T-cell (primary cell): ENCODE data around the gene NOVA1. TPM values are rescaled to one million over a fixed set of nuclear protein-coding genes. Genes with fewer than 3 reads are reported as not detected.

Experiments
- ATAC-seq, 4 experiments: fragments of 200-7000 bp in 3 of 4; fragments of 150-1000 bp in 1 of 4; cut with Tn5 transposase; replicated peaks in 1 of 4; 1 replicate in 3 of 4; 2 replicates in 1 of 4; pipeline ENCODE4 v1.10.0; 2021; ENCODE audit warnings: moderate library complexity in 3 of 4, mild to moderate bottlenecking in 2 of 4, moderate number of reproducible peaks in 1 of 4
- CTCF ChIA-PET, 2 donors: fragments of 300-600 bp; sonication (Branson Sonifier 250); formaldehyde crosslinking; loops; one replicate each; lab custom pipeline; 2022; ENCODE audit warnings: antibody characterized with exemption in 2 of 2; lab: Charles Lee
- POLR2A ChIA-PET, 2 donors: fragments of 300-600 bp; sonication (Branson Sonifier 250); formaldehyde crosslinking; loops; one replicate each; lab custom pipeline; 2022; ENCODE audit warnings: antibody characterized with exemption in 2 of 2; lab: Charles Lee
- DNase-seq, 35 experiments: peaks; one replicate each; pipeline versions ENCODE4 v3.0.0 to v3.0.0-alpha.2; 2013 to 2023
- H3K27ac ChIP-seq: one replicate; pipeline ENCODE4 v1.5.1; 2013; ENCODE audit warnings: low read length
- H3K27me3 ChIP-seq, 2 experiments: replicated peaks in 1 of 2; 1 replicate in 1 of 2; 2 replicates in 1 of 2; pipeline versions ENCODE4 v1.6.1 to v1.7.0; 2013; ENCODE audit warnings: low read length in 1 of 2, mixed read lengths in 1 of 2; ENCODE audit not compliant: control insufficient read depth in 2 of 2, insufficient read depth in 2 of 2; ENCODE audit errors: extremely low read depth in 1 of 2
- H3K36me3 ChIP-seq, 2 donors: 1 replicate in 1 of 2; 2 replicates in 1 of 2; pipeline versions ENCODE4 v1.6.1 to v1.7.0; 2013; ENCODE audit warnings: low read length in 1 of 2; ENCODE audit not compliant: control insufficient read depth in 2 of 2, insufficient read depth in 1 of 2; ENCODE audit errors: extremely low read depth in 1 of 2
- H3K4me1 ChIP-seq, 2 experiments: 1 replicate in 1 of 2; 2 replicates in 1 of 2; pipeline versions ENCODE4 v1.6.1 to v1.7.0; 2013; ENCODE audit warnings: low read length in 2 of 2, mixed read lengths in 1 of 2; ENCODE audit not compliant: insufficient read depth in 2 of 2, control insufficient read depth in 1 of 2; ENCODE audit errors: extremely low read depth in 1 of 2
- H3K4me3 ChIP-seq, 2 donors: 1 replicate in 1 of 2; 2 replicates in 1 of 2; pipeline versions ENCODE4 v1.5.1 to v1.7.0; 2013; ENCODE audit warnings: mild to moderate bottlenecking in 2 of 2, low read length in 1 of 2, moderate library complexity in 1 of 2; ENCODE audit not compliant: control insufficient read depth in 1 of 2; ENCODE audit errors: extremely low read depth in 1 of 2
- H3K9me3 ChIP-seq: 2 replicates; pipeline ENCODE4 v1.7.0; 2013
- H3K27ac Mint-ChIP-seq, 2 donors: one replicate each; pipeline ENCODE4 v1.8.0; 2020 to 2021; ENCODE audit warnings: mild to moderate bottlenecking in 2 of 2, mixed read lengths in 2 of 2
- H3K27me3 Mint-ChIP-seq, 2 donors: one replicate each; pipeline ENCODE4 v1.8.0; 2021 to 2022; ENCODE audit warnings: mixed read lengths in 2 of 2
- H3K36me3 Mint-ChIP-seq: one replicate; pipeline ENCODE4 v1.8.0; 2021; ENCODE audit warnings: mixed read lengths
- H3K4me1 Mint-ChIP-seq, 3 donors: one replicate each; pipeline ENCODE4 v1.8.0; 2020 to 2022; ENCODE audit warnings: mixed read lengths in 3 of 3, mild to moderate bottlenecking in 1 of 3
- H3K4me3 Mint-ChIP-seq, 3 donors: one replicate each; pipeline ENCODE4 v1.8.0; 2020 to 2022; ENCODE audit warnings: mild to moderate bottlenecking in 3 of 3, mixed read lengths in 3 of 3, moderate library complexity in 3 of 3
- H3K9me3 Mint-ChIP-seq, 3 donors: one replicate each; pipeline ENCODE4 v1.8.0; 2020 to 2022; ENCODE audit warnings: mixed read lengths in 3 of 3
- WGBS: methylation state at CpG from one replicate; pipeline ENCODE4 v1.1.5; 2013; ENCODE audit warnings: missing lambda C conversion rate; ENCODE audit not compliant: insufficient coverage; 5-methylcytosine and 5-hydroxymethylcytosine counted together
- total RNA-seq, 35 experiments: library from RNA in 6 of 35; stranded (reverse) in 6 of 35; fragments of 120-200 nt in 1 of 35; gene quantifications; one replicate each; pipeline versions ENCODE4 v1.2.1 to v1.2.4 and lab custom pipeline; 2013 to 2026

NOVA1 gene
- total RNA-seq, 5 donors from 2014 or later (not counting 1 experiment from before 2014, with no cell fraction given), result 0.09 TPM; not detected in 4

DNA sequence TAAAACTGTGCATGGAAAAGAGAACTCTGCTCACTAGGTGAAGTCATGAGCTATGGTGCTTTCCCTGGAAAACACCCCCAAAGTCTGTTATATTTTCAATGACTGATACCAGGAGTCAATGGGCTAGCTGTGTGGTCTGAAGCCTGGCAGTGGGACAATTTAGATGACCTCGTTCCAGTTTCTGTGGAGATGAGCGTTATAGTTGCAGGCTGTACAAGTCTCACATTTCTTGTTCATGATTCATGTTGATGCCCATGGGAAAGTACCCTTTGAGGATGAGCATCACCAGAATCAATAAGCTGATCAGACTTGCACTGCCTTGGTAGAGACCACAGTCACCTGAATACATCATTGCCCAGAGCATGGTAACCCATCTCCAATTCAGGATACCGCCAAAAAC lies 70.7 kb downstream of the NOVA1 start:
- no peaks in the 10 kb centered on the region for H3K36me3 Mint-ChIP-seq
- peaks cover 12 to 41% (median 14%) of the 10 kb centered on the region in 3 donors for H3K9me3 Mint-ChIP-seq
- no peaks in the 10 kb centered on the region for H3K27me3 ChIP-seq
- H3K27me3 Mint-ChIP-seq, result no peaks in the 10 kb centered on the region
- H3K4me1 Mint-ChIP-seq, result no peaks in the 10 kb centered on the region
- no peak overlapping the region for H3K4me3 ChIP-seq
- H3K4me1 ChIP-seq, result no peaks in the 10 kb centered on the region
- CTCF ChIA-PET, result no interaction called here
- no peaks in the 10 kb centered on the region for H3K9me3 ChIP-seq
- H3K4me3 Mint-ChIP-seq, result no peak overlapping the region
- no peak for ATAC-seq
- no peak for DNase-seq
- POLR2A ChIA-PET, result no interaction called here
- WGBS, result 20% methylated on average over 1 of the region's 3 CpGs
- H3K27ac Mint-ChIP-seq, result no peak overlapping the region
- no peak overlapping the region for H3K27ac ChIP-seq
- H3K36me3 ChIP-seq, result no peaks in the 10 kb centered on the region

DNA sequence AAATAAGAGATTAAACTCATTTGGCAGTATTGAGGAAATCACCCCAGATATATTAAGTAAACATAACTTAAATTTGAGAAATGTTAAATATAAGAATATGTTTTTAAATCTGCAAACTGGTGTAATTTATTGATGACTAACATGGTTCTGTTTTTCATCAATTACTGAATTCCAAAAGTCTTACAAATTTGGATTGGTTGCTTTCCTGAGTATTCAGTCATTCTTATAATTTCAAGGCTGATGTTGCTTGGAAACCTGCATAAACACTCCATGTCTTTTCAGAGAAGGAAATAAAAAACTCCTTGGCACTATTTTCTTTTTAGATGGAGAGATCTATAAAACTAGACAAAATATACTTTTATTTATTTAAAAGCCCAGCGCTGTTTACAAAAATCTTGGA lies 71.7 kb downstream of the NOVA1 start:
- Histone ChIP-seq H3K9me3 (no peaks in the 10 kb centered on the region), H3K27ac (no peak overlapping the region), H3K4me3 (no peak overlapping the region), H3K27me3 (no peaks in the 10 kb centered on the region), H3K4me1 (no peaks in the 10 kb centered on the region), H3K36me3 (no peaks in the 10 kb centered on the region)
- no peaks in the 10 kb centered on the region for H3K4me1 Mint-ChIP-seq
- no CpG with 5 or more reads among the region's 1 CpG for WGBS
- no peaks in the 10 kb centered on the region for H3K36me3 Mint-ChIP-seq
- no peak for DNase-seq
- POLR2A ChIA-PET, result no interaction called here
- CTCF ChIA-PET, result no interaction called here
- peaks cover 9 to 35% (median 14%) of the 10 kb centered on the region in 3 donors for H3K9me3 Mint-ChIP-seq
- ATAC-seq, result no peak
- H3K27me3 Mint-ChIP-seq, result no peaks in the 10 kb centered on the region
- no peak overlapping the region for H3K27ac Mint-ChIP-seq
- no peak overlapping the region for H3K4me3 Mint-ChIP-seq

DNA sequence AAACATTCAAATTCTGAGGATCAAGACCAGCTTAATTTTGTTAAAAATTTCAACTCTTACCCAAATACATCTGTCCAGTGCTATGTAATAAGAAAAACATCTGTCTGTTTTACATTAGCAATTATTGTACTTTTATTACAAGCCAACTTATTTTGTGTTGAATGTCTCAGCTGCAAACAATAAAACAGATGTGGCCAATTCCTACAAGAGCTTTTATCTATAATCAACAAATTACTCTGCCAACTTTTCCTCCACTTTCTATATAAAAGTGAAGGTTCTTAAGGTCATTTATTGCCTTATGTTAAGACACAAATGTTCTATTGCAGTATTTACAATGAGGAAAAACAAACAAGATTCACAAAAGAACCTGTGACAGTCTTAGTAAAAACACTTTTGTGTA lies 72.7 kb downstream of the NOVA1 start:
- Histone ChIP-seq H3K4me3 (no peak overlapping the region), H3K4me1 (no peaks in the 10 kb centered on the region), H3K27ac (no peak overlapping the region), H3K9me3 (no peaks in the 10 kb centered on the region), H3K36me3 (no peaks in the 10 kb centered on the region), H3K27me3 (no peaks in the 10 kb centered on the region)
- ChIA-PET POLR2A (no interaction called here), CTCF (no interaction called here)
- Mint-ChIP-seq H3K9me3 (peaks cover 5 to 27% (median 17%) of the 10 kb centered on the region in 3 donors), H3K27ac (no peak overlapping the region), H3K36me3 (no peaks in the 10 kb centered on the region), H3K4me1 (no peaks in the 10 kb centered on the region), H3K27me3 (no peaks in the 10 kb centered on the region), H3K4me3 (no peak overlapping the region)
- DNase-seq (no peak), ATAC-seq (no peak)

DNA sequence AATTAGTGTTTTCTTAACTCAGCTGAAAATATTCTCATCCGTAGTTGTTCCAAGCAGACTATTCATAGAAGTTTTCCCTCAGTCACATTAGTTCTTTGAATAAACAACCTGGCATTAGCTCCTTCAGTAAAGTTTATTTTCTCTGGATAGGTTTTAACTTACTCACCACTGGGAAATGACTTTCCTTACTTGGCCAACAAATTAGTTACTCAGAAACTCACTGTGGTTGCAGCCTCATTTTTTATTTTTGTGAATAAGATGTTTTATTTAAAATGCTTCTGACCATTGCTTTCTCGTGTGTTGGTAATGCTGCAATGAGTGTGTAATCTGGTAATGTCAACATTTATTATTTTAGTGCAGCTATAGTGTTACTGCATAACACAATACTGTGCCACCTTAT lies 74.9 kb downstream of the NOVA1 start:
- Histone ChIP-seq H3K27me3 (no peaks in the 10 kb centered on the region), H3K4me3 (no peak overlapping the region), H3K4me1 (no peaks in the 10 kb centered on the region), H3K9me3 (no peaks in the 10 kb centered on the region), H3K27ac (no peak overlapping the region), H3K36me3 (no peaks in the 10 kb centered on the region)
- H3K27me3 Mint-ChIP-seq, result no peaks in the 10 kb centered on the region
- H3K36me3 Mint-ChIP-seq, result no peaks in the 10 kb centered on the region
- H3K27ac Mint-ChIP-seq, result no peak overlapping the region
- no CpG with 5 or more reads among the region's 2 CpGs for WGBS
- ChIA-PET POLR2A (no interaction called here), CTCF (no interaction called here)
- peaks cover under 1 to 22% (median 20%) of the 10 kb centered on the region in 3 donors for H3K9me3 Mint-ChIP-seq
- no peak for ATAC-seq
- no peak overlapping the region for H3K4me3 Mint-ChIP-seq
- no peak for DNase-seq
- H3K4me1 Mint-ChIP-seq, result no peaks in the 10 kb centered on the region

DNA sequence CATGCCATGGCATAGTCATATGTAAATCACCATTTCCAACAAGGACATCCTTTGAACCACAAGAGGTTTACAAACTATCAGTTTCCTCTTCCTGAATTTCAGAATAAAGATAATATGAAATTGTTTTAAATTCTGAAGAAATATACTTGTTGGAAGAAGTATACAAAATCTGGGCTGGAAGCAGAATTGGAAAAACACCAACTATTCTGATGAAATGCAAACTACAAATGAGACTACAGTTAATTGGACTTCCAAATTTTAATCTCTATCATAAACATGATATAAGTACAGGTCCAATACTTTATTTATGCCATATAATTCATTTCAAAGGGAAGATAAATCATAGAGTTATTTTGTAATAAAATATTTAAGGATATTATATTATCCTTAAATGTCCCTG lies 80.1 kb downstream of the NOVA1 start:
- H3K27me3 ChIP-seq, result no peaks in the 10 kb centered on the region
- Mint-ChIP-seq H3K36me3 (no peaks in the 10 kb centered on the region), H3K4me3 (no peak overlapping the region), H3K27ac (no peak overlapping the region), H3K4me1 (no peaks in the 10 kb centered on the region), H3K27me3 (no peaks in the 10 kb centered on the region), H3K9me3 (peaks cover 3 to 10% (median 8%) of the 10 kb centered on the region in 3 donors)
- DNase-seq, result no peak
- H3K36me3 ChIP-seq, result no peaks in the 10 kb centered on the region
- no peaks in the 10 kb centered on the region for H3K4me1 ChIP-seq
- CTCF ChIA-PET, result no interaction called here
- POLR2A ChIA-PET, result no interaction called here
- H3K4me3 ChIP-seq, result no peak overlapping the region
- H3K27ac ChIP-seq, result no peak overlapping the region
- no peak for ATAC-seq
- no peaks in the 10 kb centered on the region for H3K9me3 ChIP-seq

DNA sequence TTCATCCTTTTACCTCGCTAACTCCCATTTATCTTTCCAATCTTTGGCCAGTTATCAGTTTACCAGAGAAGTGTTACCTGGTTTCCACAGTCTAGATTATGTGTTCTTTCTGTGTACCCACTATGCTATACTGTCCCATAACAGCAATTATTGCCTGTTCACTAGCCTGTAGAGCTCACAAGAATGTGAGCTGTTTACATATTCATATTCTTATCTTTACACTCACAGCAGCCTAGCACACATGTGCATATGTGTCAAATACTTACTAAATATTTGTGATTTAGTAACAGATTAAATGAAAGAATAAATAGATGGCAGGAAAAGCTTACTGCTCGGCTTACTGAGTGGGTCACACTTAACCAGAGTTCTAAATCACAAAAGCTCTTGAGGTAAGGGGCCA lies 97.8 kb downstream of the NOVA1 start:
- H3K4me3 ChIP-seq, result no peak overlapping the region
- peaks cover 7 to 22% (median 8%) of the 10 kb centered on the region in 3 donors for H3K9me3 Mint-ChIP-seq
- CTCF ChIA-PET, result no interaction called here
- POLR2A ChIA-PET, result interaction anchor here in 1 of 2 donors (0.5 kb wide), 1 partner anchor 355 kb away, joined by 3 read pairs; no protein-coding TSS in a partner anchor
- no peaks in the 10 kb centered on the region for H3K27me3 ChIP-seq
- DNase-seq (no peak), ATAC-seq (no peak)
- no peaks in the 10 kb centered on the region for H3K36me3 Mint-ChIP-seq
- no peak overlapping the region for H3K27ac ChIP-seq
- H3K4me1 Mint-ChIP-seq, result no peaks in the 10 kb centered on the region
- no peaks in the 10 kb centered on the region for H3K4me1 ChIP-seq
- H3K27ac Mint-ChIP-seq, result no peak overlapping the region
- no CpG with 5 or more reads among the region's 2 CpGs for WGBS
- H3K36me3 ChIP-seq, result no peaks in the 10 kb centered on the region
- no peaks in the 10 kb centered on the region for H3K9me3 ChIP-seq
- no peaks in the 10 kb centered on the region for H3K27me3 Mint-ChIP-seq
- no peak overlapping the region for H3K4me3 Mint-ChIP-seq

DNA sequence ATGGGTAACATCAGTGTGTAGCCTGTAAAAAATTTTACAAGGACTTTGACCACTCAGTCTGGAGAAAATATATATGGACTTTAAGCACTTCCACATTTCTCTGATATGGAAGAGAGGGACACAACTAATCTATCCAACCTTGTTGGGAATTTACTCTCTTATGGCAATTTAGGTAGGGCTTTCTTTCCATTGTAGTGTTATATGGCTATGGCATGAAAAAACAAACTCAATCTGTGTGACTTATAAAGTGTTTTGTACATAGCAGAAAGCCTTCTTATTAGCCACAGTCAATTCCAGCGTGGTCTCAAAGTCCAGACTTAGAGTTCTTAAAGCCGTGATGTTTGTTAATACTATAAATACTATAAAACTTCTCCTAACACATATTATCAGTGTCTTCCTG lies 98.3 kb downstream of the NOVA1 start:
- Mint-ChIP-seq H3K27ac (no peak overlapping the region), H3K9me3 (peaks cover 4 to 17% (median 7%) of the 10 kb centered on the region in 3 donors), H3K36me3 (no peaks in the 10 kb centered on the region), H3K27me3 (no peaks in the 10 kb centered on the region), H3K4me1 (no peaks in the 10 kb centered on the region), H3K4me3 (no peak overlapping the region)
- no peaks in the 10 kb centered on the region for H3K9me3 ChIP-seq
- CTCF ChIA-PET, result no interaction called here
- DNase-seq, result no peak
- H3K36me3 ChIP-seq, result no peaks in the 10 kb centered on the region
- ATAC-seq, result no peak
- no peaks in the 10 kb centered on the region for H3K4me1 ChIP-seq
- POLR2A ChIA-PET, result no interaction called here
- no peak overlapping the region for H3K4me3 ChIP-seq
- no peak overlapping the region for H3K27ac ChIP-seq
- H3K27me3 ChIP-seq, result no peaks in the 10 kb centered on the region
- WGBS, result no CpG with 5 or more reads among the region's 2 CpGs
